Posterior vena cava (tissue), 2 donors: Measurements from ENCODE around the gene CEP112. TPM values are rescaled to one million over a fixed set of nuclear protein-coding genes. Genes with fewer than 3 reads are reported as not detected.
"Not testable (repeated sequence)": the region's sequence is repeated elsewhere in the genome, so short reads cannot be mapped to it uniquely, and the experiment has no call there.

Source experiments
- DNase-seq: peaks from one replicate; pipeline ENCODE4 v3.0.0-alpha.2; 2020; ENCODE audit warnings: low spot score
- intact Hi-C, 2 donors: fragments of 100-400 bp; cut with DNase I; formaldehyde crosslinking; loops; one replicate each; pipeline versions ENCODE4 v1.14.1 to v1.14.2; 2022 to 2023
- total RNA-seq, 2 donors: library from RNA; stranded (reverse); fragmentation: NEBNext Ultra II Directional; extraction: Animal tissue kit (Norgen Biotek cat#: 25700); gene quantifications; one replicate each; pipeline ENCODE4 v1.2.1, GENCODE V29; 2021
- donor health status: DM: yes; HTN: yes; CAD: no.
- donor health status: DM: yes; HTN: yes; CAD: no.

Gene CEP112
- total RNA-seq, 2 donors from 2014 or later, result 27.5 to 33.4 TPM

DNA sequence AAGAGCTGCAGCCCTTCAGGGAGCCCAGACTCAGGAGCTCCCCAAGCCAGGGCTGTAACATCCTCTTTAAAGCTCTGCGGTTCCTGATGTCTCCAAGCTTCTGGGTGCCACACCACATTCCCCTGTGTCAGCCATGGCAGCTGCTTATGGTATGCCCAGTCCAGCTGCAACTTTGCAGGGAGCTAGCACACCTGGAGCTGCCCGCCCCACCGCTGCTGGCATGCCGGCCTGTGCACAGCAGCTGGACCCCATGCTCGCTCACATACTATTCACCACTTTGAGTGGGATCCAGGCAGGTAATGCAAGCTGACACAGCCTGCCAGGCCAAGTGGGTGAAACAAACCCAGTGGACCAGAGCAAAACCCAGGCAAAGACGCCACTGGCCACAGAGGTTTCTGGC lies 324.9 kb downstream of the CEP112 start:
- intact Hi-C loops, result no loop called here
- DNase-seq, result no peak

DNA sequence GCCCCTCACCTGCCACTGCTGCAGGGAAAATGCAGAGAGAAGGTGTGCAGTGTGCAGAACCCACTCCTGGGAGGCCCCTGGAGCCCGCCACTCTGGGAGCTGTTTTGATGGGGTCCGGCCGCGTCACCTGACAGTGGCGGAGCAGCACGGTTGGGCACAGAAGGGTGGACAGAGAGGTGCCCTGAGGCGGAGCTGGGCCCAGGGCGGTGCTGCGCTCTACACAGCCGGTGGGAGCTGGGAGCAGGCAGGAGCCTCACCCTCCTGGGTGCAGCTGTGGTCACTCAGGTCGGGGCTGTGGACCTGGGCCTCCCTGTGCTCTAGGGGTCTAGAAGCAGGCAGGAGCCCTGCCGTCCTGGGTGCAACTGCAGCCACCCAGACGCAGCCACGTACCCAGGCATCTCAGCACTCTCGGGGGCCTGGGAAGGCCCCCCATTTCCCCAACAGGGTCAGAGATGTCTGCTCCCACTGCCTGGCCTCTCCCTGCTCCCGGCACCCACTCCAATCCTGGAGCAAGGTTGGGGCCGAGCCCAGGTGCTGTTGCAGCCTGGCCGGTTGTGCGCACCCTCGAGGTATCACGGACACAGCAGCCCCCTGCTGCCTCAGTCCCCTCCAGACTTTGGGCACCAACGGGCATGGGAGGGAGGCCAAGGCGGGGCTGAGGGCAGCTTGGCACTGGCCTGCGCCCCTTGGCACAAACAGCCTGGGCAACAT lies 326.1 kb downstream of the CEP112 start:
- DNase-seq, result no peak
- intact Hi-C loops, result no loop called here

DNA sequence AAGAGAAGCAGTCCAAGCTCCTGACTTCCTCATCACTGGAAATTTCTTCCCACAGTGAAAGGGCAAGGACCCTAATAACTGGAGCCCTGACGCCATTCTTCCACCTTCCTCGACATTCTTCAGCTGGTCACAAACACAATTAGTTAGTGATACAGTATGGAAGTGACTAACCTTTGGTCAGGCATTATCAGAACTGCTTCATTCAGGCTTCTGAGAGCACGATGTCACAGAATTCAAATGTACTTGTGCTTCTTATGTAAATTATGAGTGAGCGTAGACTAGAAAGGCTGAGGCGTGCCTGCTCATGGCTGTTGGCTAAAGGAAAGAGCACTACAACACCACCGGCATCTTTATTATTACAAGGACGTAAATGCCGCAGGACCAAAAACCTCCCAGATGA lies 327.5 kb downstream of the CEP112 start:
- intact Hi-C loops, result no loop called here

GRCh38 chr17:65857718-65858117 lies 334.2 kb downstream of the CEP112 start:
- no peak for DNase-seq
- intact Hi-C loops, result no loop called here

More for the DNA sequence above, 327.5 kb downstream of the CEP112 start:
- DNase-seq, result no peak

- DNase-seq, result no peak
- intact Hi-C loops, result no loop called here
These were observed 335.1 kb downstream of the CEP112 start for GRCh38 chr17:65856865-65857264.

GRCh38 chr17:65855675-65856074 lies 336.3 kb downstream of the CEP112 start:
- no peak for DNase-seq
- intact Hi-C loops, result no loop called here

DNA sequence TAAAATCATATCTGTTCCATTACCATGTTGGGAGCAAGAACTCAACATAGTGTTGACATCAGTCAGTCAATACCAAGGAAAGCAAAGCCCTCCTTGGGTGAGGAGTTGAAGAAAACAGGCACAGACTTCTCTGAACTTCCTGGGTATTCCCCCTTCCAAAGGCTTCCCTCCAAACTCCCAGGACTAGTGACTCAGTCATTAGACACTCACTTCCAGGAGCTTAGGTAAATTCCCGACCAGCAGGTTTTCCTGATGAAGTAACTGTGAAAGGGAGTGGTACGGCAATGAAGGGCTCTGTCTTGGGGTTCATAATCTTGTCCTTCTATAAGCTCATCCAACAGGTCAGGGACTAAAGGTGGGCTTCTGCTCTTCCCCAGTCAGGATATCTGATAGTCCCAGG lies 336.7 kb downstream of the CEP112 start:
- no peak for DNase-seq
- intact Hi-C loops, result no loop called here

GRCh38 chr17:65853816-65854215 lies 338.1 kb downstream of the CEP112 start:
- intact Hi-C loops, result no loop called here

DNA sequence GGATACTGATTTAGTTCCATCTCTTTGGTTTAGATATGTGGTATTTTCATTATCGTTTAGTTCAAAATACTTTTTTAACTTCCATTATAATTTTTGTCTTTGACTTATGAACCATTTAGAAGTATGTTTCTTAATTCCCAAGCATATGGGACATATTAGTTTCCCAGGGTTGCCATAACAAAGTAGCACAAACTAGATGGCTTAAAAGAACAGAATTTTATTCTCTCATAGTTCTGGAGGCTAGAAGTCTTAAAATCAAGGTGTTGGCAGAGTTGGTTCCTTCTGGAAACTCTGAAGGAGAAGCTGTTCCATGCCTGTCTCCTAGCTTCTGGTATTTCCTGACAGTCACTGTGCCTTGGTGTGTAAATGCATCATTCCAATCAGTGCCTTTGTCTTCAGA lies 339.0 kb downstream of the CEP112 start:
- DNase-seq, result no peak
- intact Hi-C loops, result no loop called here

More at GRCh38 chr17:65853816-65854215, 338.1 kb downstream of the CEP112 start:
- DNase-seq, result no peak

- intact Hi-C loops, result no loop called here
These were observed 339.8 kb downstream of the CEP112 start for GRCh38 chr17:65851965-65852736.

DNA sequence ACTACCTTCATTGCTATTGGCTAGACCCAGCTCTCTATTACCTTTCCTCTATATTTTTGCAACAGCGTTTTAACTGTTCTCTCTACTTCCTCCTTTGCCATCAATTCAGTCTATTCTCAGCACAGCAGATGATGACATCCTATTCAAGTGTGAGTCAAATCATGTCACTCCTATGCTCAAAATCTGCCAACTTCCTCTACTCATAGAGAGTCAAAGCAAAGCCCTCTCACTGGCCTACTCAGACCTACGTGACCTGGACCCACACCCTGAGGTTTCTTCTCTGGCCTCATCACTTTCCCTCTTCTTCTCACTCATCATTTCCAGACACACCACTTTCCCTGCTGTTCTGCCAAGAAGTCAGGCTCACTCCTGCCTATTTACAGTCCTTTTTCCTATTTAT lies 341.4 kb downstream of the CEP112 start:
- intact Hi-C loops, result no loop called here
- DNase-seq, result no peak

More at GRCh38 chr17:65851965-65852736, 339.8 kb downstream of the CEP112 start:
- DNase-seq, result no peak

- no peak for DNase-seq
- intact Hi-C loops, result no loop called here
These were observed 343.2 kb downstream of the CEP112 start for GRCh38 chr17:65848751-65849150.

GRCh38 chr17:65841089-65841488 lies 350.8 kb downstream of the CEP112 start:
- intact Hi-C loops, result no loop called here

GRCh38 chr17:65837232-65837631 lies 354.7 kb downstream of the CEP112 start:
- peak; percentile 58 for DNase-seq
- intact Hi-C loops, result not testable (repeated sequence)

More at GRCh38 chr17:65841089-65841488, 350.8 kb downstream of the CEP112 start:
- DNase-seq, result no peak

GRCh38 chr17:65833214-65833613 lies 358.7 kb downstream of the CEP112 start:
- intact Hi-C loops, result no loop called here
- no peak for DNase-seq

- intact Hi-C loops, result no loop called here
- DNase-seq, result no peak
These were observed 361.6 kb downstream of the CEP112 start for GRCh38 chr17:65830356-65830755.

DNA sequence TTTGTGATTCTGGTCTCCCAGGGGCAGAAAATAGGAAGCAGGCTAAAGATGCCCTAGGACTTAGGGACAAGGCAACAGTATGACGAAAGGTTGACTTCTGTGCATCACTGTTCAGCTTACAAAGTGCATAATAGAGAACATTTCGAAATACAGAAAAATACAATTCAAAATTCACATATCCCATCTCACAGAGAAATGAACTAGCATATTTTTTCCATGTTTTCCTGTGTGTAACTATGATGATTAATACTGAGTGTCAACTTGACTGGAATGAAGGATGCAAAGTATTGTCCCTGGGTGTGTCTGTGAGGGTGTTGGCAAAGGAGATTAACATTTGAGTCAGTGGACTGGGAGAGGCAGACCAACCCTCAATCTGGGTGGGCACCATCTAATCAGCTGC lies 365.4 kb downstream of the CEP112 start:
- intact Hi-C loops, DNase-seq: not testable (repeated sequence)

GRCh38 chr17:65824901-65825300 lies 367.0 kb downstream of the CEP112 start:
- intact Hi-C loops, result no loop called here
- no peak for DNase-seq

- DNase-seq, result no peak
- intact Hi-C loops, result no loop called here
These were observed 368.2 kb downstream of the CEP112 start for GRCh38 chr17:65823713-65824112.

- intact Hi-C loops, result no loop called here
- DNase-seq, result no peak
These were observed 371.1 kb downstream of the CEP112 start for GRCh38 chr17:65820811-65821210.

DNA sequence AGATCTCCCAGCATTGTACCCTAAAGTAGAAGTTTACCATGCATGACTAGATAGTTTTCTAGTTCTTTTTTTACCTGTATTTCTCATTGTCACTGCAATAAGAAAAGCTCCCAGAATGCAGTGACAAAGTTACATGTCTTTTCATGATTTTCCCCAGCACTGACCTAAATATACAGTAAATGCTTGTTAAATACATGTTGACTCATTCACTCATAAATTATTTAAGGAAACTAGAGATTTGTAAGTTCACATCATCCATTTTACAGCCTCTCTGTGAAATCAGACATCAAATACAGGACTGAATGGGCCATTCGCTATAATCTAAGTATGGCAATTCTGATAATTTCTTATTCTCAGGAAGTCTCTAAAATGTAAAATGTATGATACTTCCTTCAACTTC lies 371.6 kb downstream of the CEP112 start:
- DNase-seq, result no peak
- intact Hi-C loops, result no loop called here
